Measurements from ENCODE around the gene RNF167. TPM values are rescaled to one million over a fixed set of nuclear protein-coding genes. Genes with fewer than 3 reads are reported as not detected.

The RNF167 gene
- total and polyA plus RNA-seq, 9 donors: 34.6 to 71.5 (median 69.4) TPM

- Histone ChIP-seq H3K27ac (ENCODE audit: low read length) (no peak overlapping the region), H3K36me3 (ENCODE audit: control insufficient read depth, insufficient read depth, low read length) (peaks cover 60% of the 10 kb centered on the region)
Observed at GRCh38 chr17:4980644-4981216, 40.7 kb downstream of the RNF167 start.

DNA sequence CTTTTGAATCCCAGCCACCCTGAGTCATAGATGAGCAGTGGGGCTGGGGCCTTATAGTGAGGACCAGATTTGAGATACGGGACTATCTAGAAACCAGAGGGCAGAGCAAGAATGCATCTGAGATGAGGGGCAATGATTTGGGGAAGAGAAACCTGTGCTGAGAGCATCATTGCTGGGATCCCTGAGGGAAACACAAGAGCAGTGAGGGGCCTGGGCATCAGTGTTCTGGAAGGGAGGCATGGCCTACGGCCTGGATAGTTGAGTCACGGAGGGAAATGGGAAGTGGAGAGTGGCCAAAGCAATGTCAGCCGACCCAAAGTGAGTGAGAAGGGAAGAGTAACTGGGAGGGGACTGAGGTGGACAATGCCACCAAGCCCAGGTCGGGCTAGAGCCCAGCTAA lies 42.2 kb downstream of the RNF167 start:
- WGBS (ENCODE audit: insufficient coverage): 70% methylated on average over 5 of the region's 5 CpGs
- Histone ChIP-seq H3K4me3 (ENCODE audit: low read length) (no peak overlapping the region), H3K9me3 (replicated peaks; ENCODE audit: control insufficient read depth, low read depth, low read length) (no peaks in the 10 kb centered on the region), H3K27me3 (ENCODE audit: control insufficient read depth, insufficient read depth, low read length) (no peaks in the 10 kb centered on the region), H3K36me3 (ENCODE audit: control insufficient read depth, insufficient read depth, low read length) (peaks cover 48% of the 10 kb centered on the region), H3K4me1 (ENCODE audit: control insufficient read depth, insufficient read depth, low read length) (peaks cover 13% of the 10 kb centered on the region), H3K27ac (ENCODE audit: low read length) (no peak overlapping the region)
- DNase-seq: no peak

More at GRCh38 chr17:4980644-4981216, 40.7 kb downstream of the RNF167 start:
- peak; percentile 77 for DNase-seq
- H3K4me1 ChIP-seq (ENCODE audit: control insufficient read depth, insufficient read depth, low read length): peaks cover 3% of the 10 kb centered on the region
- 29% methylated on average over 2 of the region's 6 CpGs for WGBS (ENCODE audit: insufficient coverage)
- H3K4me3 ChIP-seq (ENCODE audit: low read length): no peak overlapping the region
- no peaks in the 10 kb centered on the region for H3K27me3 ChIP-seq (ENCODE audit: control insufficient read depth, insufficient read depth, low read length)
- no peaks in the 10 kb centered on the region for H3K9me3 ChIP-seq (replicated peaks; ENCODE audit: control insufficient read depth, low read depth, low read length)

DNA sequence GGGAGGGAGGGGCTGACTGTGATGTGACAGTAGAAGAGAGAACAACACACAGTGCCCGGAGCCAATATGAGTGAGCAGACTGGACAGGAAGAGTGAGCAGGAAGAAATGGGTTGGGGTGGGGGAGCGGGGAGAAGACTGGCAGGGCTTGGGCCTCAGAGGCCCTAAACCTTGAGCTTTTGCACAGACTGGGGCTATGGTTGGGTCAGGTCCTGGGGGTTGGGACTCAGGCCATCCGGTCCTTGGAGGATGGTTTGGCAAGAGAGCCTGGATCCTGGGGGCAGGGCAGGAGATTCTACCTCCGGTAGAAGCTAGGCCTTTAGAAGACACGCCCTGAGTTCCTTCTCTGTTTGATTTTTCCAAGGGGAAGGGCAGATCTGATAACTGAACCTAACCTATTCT lies 46.3 kb downstream of the RNF167 start:
- no peaks in the 10 kb centered on the region for H3K9me3 ChIP-seq (replicated peaks; ENCODE audit: control insufficient read depth, low read depth, low read length)
- no peak for DNase-seq
- H3K36me3 ChIP-seq (ENCODE audit: control insufficient read depth, insufficient read depth, low read length): peaks cover 15% of the 10 kb centered on the region
- H3K27me3 ChIP-seq (ENCODE audit: control insufficient read depth, insufficient read depth, low read length): no peaks in the 10 kb centered on the region
- WGBS (ENCODE audit: insufficient coverage): 39% methylated on average over 5 of the region's 5 CpGs
- H3K27ac ChIP-seq (ENCODE audit: low read length): peak overlapping the region; percentile 96
- peaks cover 28% of the 10 kb centered on the region for H3K4me1 ChIP-seq (ENCODE audit: control insufficient read depth, insufficient read depth, low read length)
- H3K4me3 ChIP-seq (ENCODE audit: low read length): peak overlapping the region; percentile 90

GRCh38 chr17:4986951-4987766 lies 47.1 kb downstream of the RNF167 start, which contains the start of gene CAMTA2:
CAMTA2 (minus strand) TSS chr17:4987675; CDS start chr17:4986222, 1,453 bp downstream.
- H3K27me3 ChIP-seq (ENCODE audit: control insufficient read depth, insufficient read depth, low read length): no peaks in the 10 kb centered on the region
- 1% methylated on average over 58 of the region's 78 CpGs for WGBS (ENCODE audit: insufficient coverage)

DNA sequence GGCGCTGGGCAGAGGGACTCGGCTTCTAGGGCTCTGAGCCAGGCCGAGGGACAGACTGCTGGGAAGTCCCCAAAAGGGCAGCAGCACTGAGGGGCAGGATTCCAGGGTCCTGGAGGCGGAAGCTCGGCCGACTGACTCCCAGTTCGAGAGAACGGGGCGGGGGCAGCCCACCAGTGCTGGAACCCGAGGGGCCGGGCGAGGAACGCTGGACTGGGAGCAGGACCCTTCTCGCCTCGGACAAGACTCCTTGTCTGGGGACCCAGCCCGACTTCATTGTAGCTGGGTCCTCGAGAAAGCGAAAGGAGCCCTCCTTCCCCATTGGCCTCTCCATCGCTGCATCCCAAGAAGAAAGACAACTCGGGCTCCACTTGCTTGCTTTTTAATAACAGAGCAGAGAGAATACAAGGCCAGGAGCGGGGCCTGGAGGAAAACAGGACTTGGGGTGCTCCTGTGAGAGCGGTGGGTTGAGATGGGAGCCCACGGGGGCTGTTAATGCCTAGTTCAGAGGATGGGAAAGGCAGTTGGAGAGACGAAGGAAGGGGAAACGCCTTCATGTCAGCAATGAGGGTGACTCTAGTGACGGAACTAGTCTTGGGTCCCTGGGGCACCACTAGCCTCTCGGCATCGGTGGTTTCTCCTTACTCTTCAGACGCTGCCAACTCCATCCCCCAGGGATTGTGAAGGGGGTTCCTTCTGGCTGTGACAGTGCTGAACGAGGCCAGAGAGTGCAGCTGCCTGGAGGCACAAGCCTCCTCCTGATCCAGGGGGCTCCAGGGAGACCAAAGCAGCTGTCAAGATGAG lies 47.9 kb downstream of the RNF167 start:
- peaks cover under 1% of the 10 kb centered on the region for H3K36me3 ChIP-seq (ENCODE audit: control insufficient read depth, insufficient read depth, low read length)
- WGBS (ENCODE audit: insufficient coverage): 3% methylated on average over 20 of the region's 30 CpGs
- H3K4me1 ChIP-seq (ENCODE audit: control insufficient read depth, insufficient read depth, low read length): peaks cover 28% of the 10 kb centered on the region
- no peaks in the 10 kb centered on the region for H3K27me3 ChIP-seq (ENCODE audit: control insufficient read depth, insufficient read depth, low read length)
- peak overlapping the region; percentile 90 for H3K4me3 ChIP-seq (ENCODE audit: low read length)
- peak overlapping the region; percentile 96 for H3K27ac ChIP-seq (ENCODE audit: low read length)
- H3K9me3 ChIP-seq (replicated peaks; ENCODE audit: control insufficient read depth, low read depth, low read length): no peaks in the 10 kb centered on the region
- peak; percentile 79 for DNase-seq

More at GRCh38 chr17:4986951-4987766, 47.1 kb downstream of the RNF167 start, which contains the start of gene CAMTA2:
- DNase-seq: peak; percentile 92
- peak within 1 kb of the TSS; percentile 90 for H3K4me3 ChIP-seq (ENCODE audit: low read length)
- H3K9me3 ChIP-seq (replicated peaks; ENCODE audit: control insufficient read depth, low read depth, low read length): no peaks in the 10 kb centered on the region
- peaks cover 9% of the 10 kb centered on the region for H3K36me3 ChIP-seq (ENCODE audit: control insufficient read depth, insufficient read depth, low read length)
- peaks cover 28% of the 10 kb centered on the region for H3K4me1 ChIP-seq (ENCODE audit: control insufficient read depth, insufficient read depth, low read length)
- peak within 1 kb of the TSS; percentile 96 for H3K27ac ChIP-seq (ENCODE audit: low read length)

DNA sequence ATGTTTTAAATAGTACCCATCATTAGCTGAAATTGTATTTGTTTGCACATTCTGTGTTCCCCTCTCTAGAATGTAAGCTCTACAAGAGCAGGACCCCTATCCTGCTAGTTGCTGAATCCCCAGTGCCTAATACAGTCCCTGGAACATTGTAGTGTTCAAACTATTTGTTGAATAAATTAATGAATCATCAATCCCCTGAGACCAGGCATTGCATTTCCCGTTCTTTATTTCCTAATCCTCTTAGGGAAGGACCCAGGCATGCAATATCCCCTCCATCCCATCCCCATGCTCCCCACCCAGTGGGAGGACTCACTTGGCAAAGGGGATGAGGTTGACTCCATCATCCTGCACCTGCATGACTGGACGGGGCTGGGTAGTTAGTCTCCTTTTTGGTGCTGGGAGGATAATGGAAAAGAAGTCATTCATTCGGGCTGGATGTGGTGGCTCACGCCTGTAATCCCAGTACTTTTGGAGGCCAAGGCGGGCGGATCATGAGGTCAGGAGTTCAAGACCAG lies 54.1 kb downstream of the RNF167 start:
- no peaks in the 10 kb centered on the region for H3K9me3 ChIP-seq (replicated peaks; ENCODE audit: control insufficient read depth, low read depth, low read length)
- H3K27me3 ChIP-seq (ENCODE audit: control insufficient read depth, insufficient read depth, low read length): no peaks in the 10 kb centered on the region
- H3K4me1 ChIP-seq (ENCODE audit: control insufficient read depth, insufficient read depth, low read length): peaks cover 20% of the 10 kb centered on the region
- H3K36me3 ChIP-seq (ENCODE audit: control insufficient read depth, insufficient read depth, low read length): no peaks in the 10 kb centered on the region
- no peak overlapping the region for H3K4me3 ChIP-seq (ENCODE audit: low read length)
- no peak overlapping the region for H3K27ac ChIP-seq (ENCODE audit: low read length)
- DNase-seq: no peak
- WGBS (ENCODE audit: insufficient coverage): 84% methylated on average over 4 of the region's 6 CpGs

Other genes with a start within 250 kb of the RNF167 start
- 13.5 TPM for gene PELP1, start 236.1 kb upstream of the RNF167 start, total RNA-seq
- 10 to 100 TPM; 27.1 to 39.2 (median 34.3) TPM for gene PELP1, start 236.1 kb upstream of the RNF167 start, polyA plus RNA-seq (ENCODE audit: insufficient read depth in 1 of 8, insufficient read length in 8 of 8, low replicate concordance in 1 of 8)
- gene ARRB2, start 229.6 kb upstream of the RNF167 start, total RNA-seq: 12.9 TPM
- gene ARRB2, start 229.6 kb upstream of the RNF167 start, polyA plus RNA-seq (ENCODE audit: insufficient read depth in 1 of 8, insufficient read length in 8 of 8, low replicate concordance in 1 of 8): 10 to 100 TPM; 16.5 to 29.1 (median 21.3) TPM
- 21.9 TPM for gene MED11, start 208.8 kb upstream of the RNF167 start, total RNA-seq
- gene MED11, start 208.8 kb upstream of the RNF167 start, polyA plus RNA-seq (ENCODE audit: insufficient read depth in 1 of 8, insufficient read length in 8 of 8, low replicate concordance in 1 of 8): 10 to 100 TPM; 14.4 to 20.2 (median 17.3) TPM
- 0.27 TPM for gene ZMYND15, start 200.4 kb upstream of the RNF167 start, total RNA-seq
- under 1 TPM; 0.15 to 0.79 (median 0.36) TPM for gene ZMYND15, start 200.4 kb upstream of the RNF167 start, polyA plus RNA-seq (ENCODE audit: insufficient read depth in 1 of 8, insufficient read length in 8 of 8, low replicate concordance in 1 of 8)
- 1.7 TPM for gene CXCL16, start 200.3 kb upstream of the RNF167 start, total RNA-seq
- 1 to 10 TPM; 2.9 to 8.3 (median 4.7) TPM for gene CXCL16, start 200.3 kb upstream of the RNF167 start, polyA plus RNA-seq (ENCODE audit: insufficient read depth in 1 of 8, insufficient read length in 8 of 8, low replicate concordance in 1 of 8)
- gene TM4SF5, start 168.4 kb upstream of the RNF167 start, total RNA-seq: not detected
- gene TM4SF5, start 168.4 kb upstream of the RNF167 start, polyA plus RNA-seq (ENCODE audit: insufficient read depth in 1 of 8, insufficient read length in 8 of 8, low replicate concordance in 1 of 8): 1 to 10 TPM in 1 of 8 donors, under 1 TPM in 1, not detected in 6; 0.36 to 2.2 TPM
- gene VMO1, start 153.9 kb upstream of the RNF167 start, total RNA-seq: 8.2 TPM
- 10 to 100 TPM in 1 of 8 donors, 1 to 10 TPM in 7; 3.0 to 12.7 (median 5.9) TPM for gene VMO1, start 153.9 kb upstream of the RNF167 start, polyA plus RNA-seq (ENCODE audit: insufficient read depth in 1 of 8, insufficient read length in 8 of 8, low replicate concordance in 1 of 8)
- not detected for gene GLTPD2, start 151.3 kb upstream of the RNF167 start, total RNA-seq
- gene GLTPD2, start 151.3 kb upstream of the RNF167 start, polyA plus RNA-seq (ENCODE audit: insufficient read depth in 1 of 8, insufficient read length in 8 of 8, low replicate concordance in 1 of 8): 1 to 10 TPM in 2 of 8 donors, under 1 TPM in 6; 0.41 to 2.2 (median 0.84) TPM
- 125 TPM for gene PSMB6, start 144.1 kb upstream of the RNF167 start, total RNA-seq
- 100 to 1,000 TPM in 7 of 8 donors, 10 to 100 TPM in 1; 99.0 to 110 (median 107) TPM for gene PSMB6, start 144.1 kb upstream of the RNF167 start, polyA plus RNA-seq (ENCODE audit: insufficient read depth in 1 of 8, insufficient read length in 8 of 8, low replicate concordance in 1 of 8)
- 22.2 TPM for gene PLD2, start 133.1 kb upstream of the RNF167 start, total RNA-seq
- gene PLD2, start 133.1 kb upstream of the RNF167 start, polyA plus RNA-seq (ENCODE audit: insufficient read depth in 1 of 8, insufficient read length in 8 of 8, low replicate concordance in 1 of 8): 10 to 100 TPM; 22.4 to 36.9 (median 28.2) TPM
- gene MINK1, start 106.9 kb upstream of the RNF167 start, total RNA-seq: 11.8 TPM
- 10 to 100 TPM; 24.4 to 39.3 (median 31.3) TPM for gene MINK1, start 106.9 kb upstream of the RNF167 start, polyA plus RNA-seq (ENCODE audit: insufficient read depth in 1 of 8, insufficient read length in 8 of 8, low replicate concordance in 1 of 8)
- 2.8 TPM for gene C17orf107, start 40.7 kb upstream of the RNF167 start, total RNA-seq
- 1 to 10 TPM in 6 of 8 donors, under 1 TPM in 2; 0.80 to 3.1 (median 1.4) TPM for gene C17orf107, start 40.7 kb upstream of the RNF167 start, polyA plus RNA-seq (ENCODE audit: insufficient read depth in 1 of 8, insufficient read length in 8 of 8, low replicate concordance in 1 of 8)
- gene CHRNE, start 37.2 kb upstream of the RNF167 start, total RNA-seq: 1.5 TPM
- gene CHRNE, start 37.2 kb upstream of the RNF167 start, polyA plus RNA-seq (ENCODE audit: insufficient read depth in 1 of 8, insufficient read length in 8 of 8, low replicate concordance in 1 of 8): 1 to 10 TPM in 6 of 8 donors, under 1 TPM in 2; 0.53 to 2.5 (median 1.4) TPM
- 0.04 TPM for gene GP1BA, start 8.0 kb upstream of the RNF167 start, total RNA-seq
- gene GP1BA, start 8.0 kb upstream of the RNF167 start, polyA plus RNA-seq (ENCODE audit: insufficient read depth in 1 of 8, insufficient read length in 8 of 8, low replicate concordance in 1 of 8): 1 to 10 TPM in 4 of 8 donors, under 1 TPM in 4; 0.69 to 1.3 (median 0.93) TPM
- 39.8 TPM for gene SLC25A11, start 222 bp upstream of the RNF167 start, total RNA-seq
- 10 to 100 TPM; 51.3 to 60.3 (median 56.0) TPM for gene SLC25A11, start 222 bp upstream of the RNF167 start, polyA plus RNA-seq (ENCODE audit: insufficient read depth in 1 of 8, insufficient read length in 8 of 8, low replicate concordance in 1 of 8)
- gene PFN1, start 8.3 kb downstream of the RNF167 start, total RNA-seq: 175 TPM
- gene PFN1, start 8.3 kb downstream of the RNF167 start, polyA plus RNA-seq (ENCODE audit: insufficient read depth in 1 of 8, insufficient read length in 8 of 8, low replicate concordance in 1 of 8): 100 to 1,000 TPM; 413 to 498 (median 454) TPM
- gene ENO3, start 10.9 kb downstream of the RNF167 start, total RNA-seq: 1,492 TPM
- gene ENO3, start 10.9 kb downstream of the RNF167 start, polyA plus RNA-seq (ENCODE audit: insufficient read depth in 1 of 8, insufficient read length in 8 of 8, low replicate concordance in 1 of 8): 1,000 to 10,000 TPM in 6 of 8 donors, 100 to 1,000 TPM in 2; 815 to 2,459 (median 1,732) TPM
- gene SPAG7, start 27.5 kb downstream of the RNF167 start, total RNA-seq: 77.7 TPM
- 100 to 1,000 TPM in 6 of 8 donors, 10 to 100 TPM in 2; 91.7 to 122 (median 103) TPM for gene SPAG7, start 27.5 kb downstream of the RNF167 start, polyA plus RNA-seq (ENCODE audit: insufficient read depth in 1 of 8, insufficient read length in 8 of 8, low replicate concordance in 1 of 8)
- gene CAMTA2, start 47.4 kb downstream of the RNF167 start, total RNA-seq: 4.4 TPM
- 10 to 100 TPM; 15.8 to 25.2 (median 22.3) TPM for gene CAMTA2, start 47.4 kb downstream of the RNF167 start, polyA plus RNA-seq (ENCODE audit: insufficient read depth in 1 of 8, insufficient read length in 8 of 8, low replicate concordance in 1 of 8)
- gene INCA1, start 57.3 kb downstream of the RNF167 start, total RNA-seq: 0.93 TPM
- 1 to 10 TPM; 2.8 to 5.4 (median 4.0) TPM for gene INCA1, start 57.3 kb downstream of the RNF167 start, polyA plus RNA-seq (ENCODE audit: insufficient read depth in 1 of 8, insufficient read length in 8 of 8, low replicate concordance in 1 of 8)
- gene KIF1C, start 57.7 kb downstream of the RNF167 start, total RNA-seq: 57.0 TPM
- gene KIF1C, start 57.7 kb downstream of the RNF167 start, polyA plus RNA-seq (ENCODE audit: insufficient read depth in 1 of 8, insufficient read length in 8 of 8, low replicate concordance in 1 of 8): 100 to 1,000 TPM in 2 of 8 donors, 10 to 100 TPM in 6; 82.5 to 103 (median 95.4) TPM
- gene SLC52A1, start 95.2 kb downstream of the RNF167 start, total RNA-seq: 0.04 TPM
- under 1 TPM in 7 of 8 donors, not detected in 1; 0.07 to 0.31 (median 0.12) TPM for gene SLC52A1, start 95.2 kb downstream of the RNF167 start, polyA plus RNA-seq (ENCODE audit: insufficient read depth in 1 of 8, insufficient read length in 8 of 8, low replicate concordance in 1 of 8)
- gene ZFP3, start 138.2 kb downstream of the RNF167 start, total RNA-seq: 6.3 TPM
- gene ZFP3, start 138.2 kb downstream of the RNF167 start, polyA plus RNA-seq (ENCODE audit: insufficient read depth in 1 of 8, insufficient read length in 8 of 8, low replicate concordance in 1 of 8): 10 to 100 TPM in 4 of 8 donors, 1 to 10 TPM in 4; 8.1 to 12.6 (median 10.4) TPM
- 12.1 TPM for gene ZNF232, start 171.6 kb downstream of the RNF167 start, total RNA-seq
- 10 to 100 TPM in 5 of 8 donors, 1 to 10 TPM in 3; 8.4 to 27.4 (median 10.3) TPM for gene ZNF232, start 171.6 kb downstream of the RNF167 start, polyA plus RNA-seq (ENCODE audit: insufficient read depth in 1 of 8, insufficient read length in 8 of 8, low replicate concordance in 1 of 8)
- gene USP6, start 175.8 kb downstream of the RNF167 start, total RNA-seq: 11.3 TPM
- gene USP6, start 175.8 kb downstream of the RNF167 start, polyA plus RNA-seq (ENCODE audit: insufficient read depth in 1 of 8, insufficient read length in 8 of 8, low replicate concordance in 1 of 8): 10 to 100 TPM in 4 of 8 donors, 1 to 10 TPM in 4; 5.0 to 26.5 (median 11.7) TPM

All from muscle of leg (tissue), 11 donors.